GM10248 (cell line): ENCODE results near the gene GALNT2.

Experiments used
- CTCF ChIA-PET: fragments of 300-600 bp; sonication (Branson Sonifier 250); formaldehyde crosslinking; extraction: SDS; loops from one replicate; lab custom pipeline; 2021; ENCODE audit warnings: antibody characterized with exemption; lab: Yijun Ruan, JAX
- POLR2A ChIA-PET: fragments of 350-650 bp; sonication (Branson Sonifier 250); formaldehyde crosslinking; extraction: SDS; loops from one replicate; lab custom pipeline; 2020; ENCODE audit warnings: antibody characterized with exemption; lab: Yijun Ruan, JAX
- DNase-seq: peaks from one replicate; pipeline ENCODE4 v3.0.0; 2012; ENCODE audit errors: extremely low spot score
- TF ChIP-seq, protein P1 (sequence below): IDR thresholded peaks from 2 replicates; pipeline ENCODE4 v1.5.1; 2012; ENCODE audit warnings: mild to moderate bottlenecking, low read depth; ENCODE audit errors: extremely low read depth, missing control alignments, control extremely low read depth

The GALNT2 gene

DNA sequence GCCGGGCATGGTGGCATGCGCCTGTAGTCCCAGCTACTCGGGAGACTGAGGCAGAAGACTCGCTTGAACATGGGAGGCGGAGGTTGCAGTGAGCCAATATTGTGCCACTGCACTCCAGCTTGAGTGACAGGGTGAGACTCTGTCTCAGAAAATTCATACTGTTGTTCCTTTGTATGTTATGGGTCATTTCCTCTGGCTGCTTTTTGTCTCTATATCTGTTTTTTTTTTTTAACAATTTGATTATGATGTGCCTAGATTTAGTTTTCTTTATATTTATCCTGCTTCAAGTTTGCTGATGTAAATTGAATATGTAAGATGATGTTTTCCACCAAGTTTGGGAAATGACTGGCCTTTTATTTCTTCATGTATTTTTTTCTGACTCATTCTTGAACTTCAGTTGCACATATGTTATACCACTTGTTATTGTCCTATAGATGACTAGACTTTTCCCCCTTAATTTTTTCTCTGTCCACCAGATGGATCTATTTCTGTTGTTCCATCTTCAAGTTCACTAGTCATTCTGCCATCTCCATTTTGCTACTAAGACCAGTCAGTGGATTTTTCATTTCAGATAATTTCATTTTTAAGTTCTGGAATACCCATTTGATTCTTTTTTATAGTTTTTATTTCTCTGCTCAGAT, 173.5 kb downstream of the GALNT2 start:
- CTCF ChIA-PET = interaction anchor here (0.7 to 1.3 kb wide), 2 partner anchors 17 to 25 kb away, joined by 3 read pairs; no protein-coding TSS in a partner anchor
- DNase-seq = no peak
- TF ChIP-seq, protein P1, sequence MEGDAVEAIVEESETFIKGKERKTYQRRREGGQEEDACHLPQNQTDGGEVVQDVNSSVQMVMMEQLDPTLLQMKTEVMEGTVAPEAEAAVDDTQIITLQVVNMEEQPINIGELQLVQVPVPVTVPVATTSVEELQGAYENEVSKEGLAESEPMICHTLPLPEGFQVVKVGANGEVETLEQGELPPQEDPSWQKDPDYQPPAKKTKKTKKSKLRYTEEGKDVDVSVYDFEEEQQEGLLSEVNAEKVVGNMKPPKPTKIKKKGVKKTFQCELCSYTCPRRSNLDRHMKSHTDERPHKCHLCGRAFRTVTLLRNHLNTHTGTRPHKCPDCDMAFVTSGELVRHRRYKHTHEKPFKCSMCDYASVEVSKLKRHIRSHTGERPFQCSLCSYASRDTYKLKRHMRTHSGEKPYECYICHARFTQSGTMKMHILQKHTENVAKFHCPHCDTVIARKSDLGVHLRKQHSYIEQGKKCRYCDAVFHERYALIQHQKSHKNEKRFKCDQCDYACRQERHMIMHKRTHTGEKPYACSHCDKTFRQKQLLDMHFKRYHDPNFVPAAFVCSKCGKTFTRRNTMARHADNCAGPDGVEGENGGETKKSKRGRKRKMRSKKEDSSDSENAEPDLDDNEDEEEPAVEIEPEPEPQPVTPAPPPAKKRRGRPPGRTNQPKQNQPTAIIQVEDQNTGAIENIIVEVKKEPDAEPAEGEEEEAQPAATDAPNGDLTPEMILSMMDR = no peak
- POLR2A ChIA-PET = no interaction called here

DNA sequence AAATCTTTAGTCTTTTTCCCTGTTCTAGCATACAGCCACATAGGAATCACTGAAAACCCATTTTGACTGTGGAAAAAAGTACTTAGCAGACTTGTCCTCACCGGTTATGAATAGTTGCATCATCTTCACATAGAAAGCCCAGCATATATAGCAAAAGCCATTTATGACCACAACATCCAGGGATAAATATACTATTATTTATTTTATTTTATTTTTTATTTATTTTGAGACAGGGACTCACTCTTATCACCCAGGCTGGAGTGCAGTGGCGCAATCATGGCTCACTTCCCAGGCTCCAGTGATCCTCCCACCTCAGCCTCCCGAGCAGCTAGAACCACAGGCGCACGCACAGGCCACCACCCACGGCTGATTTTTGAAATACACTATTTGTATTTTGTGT, 175.3 kb downstream of the GALNT2 start:
- CTCF ChIA-PET = interaction anchor here (1.3 kb wide), 1 partner anchor 27 kb away, joined by 3 read pairs; no protein-coding TSS in a partner anchor
- TF ChIP-seq, protein P1 = no peak
- POLR2A ChIA-PET = no interaction called here
- DNase-seq = no peak

- DNase-seq = no peak
- ChIA-PET POLR2A (no interaction called here), CTCF (interaction anchor here (1.3 kb wide), 2 partner anchors 28 to 64 kb away, joined by 3 read pairs; no protein-coding TSS in a partner anchor)
- TF ChIP-seq, protein P1 = no peak
Observed at GRCh38 chr1:230243146-230243545, 176.1 kb downstream of the GALNT2 start.

GRCh38 chr1:230243583-230244353, 176.7 kb downstream of the GALNT2 start:
- DNase-seq = no peak
- ChIA-PET POLR2A (no interaction called here), CTCF (interaction anchor here (1.1 to 1.4 kb wide), 3 partner anchors 22 to 64 kb away, joined by 3 to 4 read pairs (median 3); no protein-coding TSS in a partner anchor)

GRCh38 chr1:230246551-230246950, 179.5 kb downstream of the GALNT2 start:
- ChIA-PET CTCF (no interaction called here), POLR2A (no interaction called here)
- TF ChIP-seq, protein P1 = no peak
- DNase-seq = no peak

More at GRCh38 chr1:230243583-230244353, 176.7 kb downstream of the GALNT2 start:
- TF ChIP-seq, protein P1 = no peak

DNA sequence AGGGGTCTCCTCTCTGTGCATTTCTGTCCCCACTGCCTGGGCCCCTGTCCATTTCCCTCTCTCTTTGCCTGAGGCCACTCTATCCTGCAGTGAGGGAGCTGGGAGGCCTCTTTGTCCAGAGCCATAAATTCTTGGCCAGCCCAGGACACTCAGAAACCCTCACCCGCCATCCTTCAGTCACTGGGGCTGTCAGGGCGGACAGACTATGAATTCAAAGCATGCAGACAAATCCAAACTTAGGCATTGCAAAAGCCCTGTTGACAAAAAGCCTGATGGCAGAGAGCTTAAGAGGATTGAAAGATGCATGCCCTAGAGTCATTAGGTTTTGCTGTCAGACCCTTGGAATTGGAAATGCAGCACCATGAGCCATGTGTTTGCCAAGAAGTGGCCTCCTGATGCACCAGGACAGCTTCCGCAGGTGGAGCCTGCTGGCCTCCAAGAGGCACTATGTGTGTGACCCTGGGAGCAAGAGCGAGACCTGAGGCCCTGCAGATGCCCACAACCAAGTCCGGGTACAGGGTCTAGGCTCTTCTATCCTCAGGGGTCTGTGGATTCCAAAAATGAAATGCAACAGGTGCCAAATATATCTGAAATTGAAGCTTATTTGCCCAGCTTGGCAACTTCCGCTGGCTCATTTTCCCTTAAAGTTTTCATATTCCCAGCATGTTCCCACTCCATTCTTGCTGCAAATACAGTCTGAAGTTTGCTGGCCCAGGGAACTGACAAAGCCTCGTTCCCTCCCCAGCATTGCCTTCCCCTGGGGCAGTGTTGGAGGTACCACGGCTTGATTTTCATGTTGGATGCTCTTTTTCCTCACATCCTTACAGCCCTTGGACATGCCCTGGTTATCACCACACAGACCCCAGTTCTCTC, 181.2 kb downstream of the GALNT2 start:
- TF ChIP-seq, protein P1 = no peak
- POLR2A ChIA-PET = no interaction called here
- CTCF ChIA-PET = interaction anchor here (0.9 to 2.3 kb wide), 4 partner anchors 11 to 587 kb away, joined by 3 to 7 read pairs (median 4); no protein-coding TSS in a partner anchor
- no peak for DNase-seq
